ENCODE measurements around the gene MAPKAPK2. TPM values are rescaled to one million over a fixed set of nuclear protein-coding genes. Genes with fewer than 3 reads are reported as not detected.

MAPKAPK2 gene
- total RNA-seq, 8 experiments from 2014 or later: 29.4 to 120 (median 43.5) TPM

- Histone ChIP-seq H3K4me3 (no peak overlapping the region), H3K4me1 (replicated peaks in 1 of 2) (no peaks in the 10 kb centered on the region), H3K27ac (no peak overlapping the region)
- 90 to 100% (median 98%) methylated on average over 2 to 5 of the region's 5 CpGs; no CpG with 5 or more reads in 2 of the 10 experiments for WGBS, 10 experiments
- no peak for ATAC-seq (replicated peaks in 6 of 8)
- in situ Hi-C loops (cut with MboI; ENCODE audit: low pct_unique_long_range_greater_than_20kb in 2 of 9, low sequenced_read_pairs in 9 of 9, unreplicated experiment in 9 of 9): no loop called here
Observed at GRCh38 chr1:206651958-206652890, 32.5 kb upstream of the MAPKAPK2 start.

- ATAC-seq (replicated peaks in 6 of 8): no peak
- H3K4me1 ChIP-seq (replicated peaks in 1 of 2): no peaks in the 10 kb centered on the region
- no peak overlapping the region for H3K27ac ChIP-seq
- in situ Hi-C loops (cut with MboI; ENCODE audit: low pct_unique_long_range_greater_than_20kb in 2 of 9, low sequenced_read_pairs in 9 of 9, unreplicated experiment in 9 of 9): no loop called here
- H3K4me3 ChIP-seq: no peak overlapping the region
- 24 to 97% (median 91%) methylated on average over 2 to 7 of the region's 7 CpGs for WGBS, 10 experiments
Observed at GRCh38 chr1:206653715-206654459, 30.8 kb upstream of the MAPKAPK2 start.

- 33 to 100% (median 72%) methylated on average over 1 to 2 of the region's 2 CpGs for WGBS, 10 experiments
- no peak overlapping the region for H3K4me3 ChIP-seq
- in situ Hi-C loops (cut with MboI; ENCODE audit: low pct_unique_long_range_greater_than_20kb in 2 of 9, low sequenced_read_pairs in 9 of 9, unreplicated experiment in 9 of 9): no loop called here
- no peaks in the 10 kb centered on the region for H3K4me1 ChIP-seq (replicated peaks in 1 of 2)
- ATAC-seq (replicated peaks in 6 of 8): peak in 4 of 8 experiments; percentile 16 to 64 (median 36)
- no peak overlapping the region for H3K27ac ChIP-seq
Observed at GRCh38 chr1:206654828-206655227, 29.9 kb upstream of the MAPKAPK2 start.

- H3K27ac ChIP-seq: no peak overlapping the region
- in situ Hi-C loops (cut with MboI; ENCODE audit: low pct_unique_long_range_greater_than_20kb in 2 of 9, low sequenced_read_pairs in 9 of 9, unreplicated experiment in 9 of 9): no loop called here
- H3K4me1 ChIP-seq (replicated peaks in 1 of 2): no peaks in the 10 kb centered on the region
- peak in 3 of 8 experiments; percentile 46 to 80 (median 53) for ATAC-seq (replicated peaks in 6 of 8)
- 60 to 100% (median 90%) methylated on average over 1 to 4 of the region's 4 CpGs; no CpG with 5 or more reads in 3 of the 10 experiments for WGBS, 10 experiments
- no peak overlapping the region for H3K4me3 ChIP-seq
Observed at GRCh38 chr1:206655471-206655882, 29.2 kb upstream of the MAPKAPK2 start.

- 14 to 100% (median 91%) methylated on average over 1 to 3 of the region's 3 CpGs; no CpG with 5 or more reads in 2 of the 10 experiments for WGBS, 10 experiments
Observed at GRCh38 chr1:206656936-206657335, 27.8 kb upstream of the MAPKAPK2 start.

GRCh38 chr1:206657751-206658150, 27.0 kb upstream of the MAPKAPK2 start:
- ATAC-seq (replicated peaks in 6 of 8): no peak
- WGBS, 10 experiments: 20 to 96% (median 75%) methylated on average over 1 to 6 of the region's 6 CpGs; no CpG with 5 or more reads in 1 of the 10 experiments
- no peak overlapping the region for H3K4me3 ChIP-seq
- no peak overlapping the region for H3K27ac ChIP-seq
- no peaks in the 10 kb centered on the region for H3K4me1 ChIP-seq (replicated peaks in 1 of 2)
- in situ Hi-C loops (cut with MboI; ENCODE audit: low pct_unique_long_range_greater_than_20kb in 2 of 9, low sequenced_read_pairs in 9 of 9, unreplicated experiment in 9 of 9): no loop called here

More at GRCh38 chr1:206656936-206657335, 27.8 kb upstream of the MAPKAPK2 start:
- no peak overlapping the region for H3K4me3 ChIP-seq
- in situ Hi-C loops (cut with MboI; ENCODE audit: low pct_unique_long_range_greater_than_20kb in 2 of 9, low sequenced_read_pairs in 9 of 9, unreplicated experiment in 9 of 9): no loop called here
- no peaks in the 10 kb centered on the region for H3K4me1 ChIP-seq (replicated peaks in 1 of 2)
- H3K27ac ChIP-seq: no peak overlapping the region
- peak in 1 of 8 experiments; percentile 9 for ATAC-seq (replicated peaks in 6 of 8)

- H3K4me1 ChIP-seq (replicated peaks in 1 of 2): no peaks in the 10 kb centered on the region
- in situ Hi-C loops (cut with MboI; ENCODE audit: low pct_unique_long_range_greater_than_20kb in 2 of 9, low sequenced_read_pairs in 9 of 9, unreplicated experiment in 9 of 9): no loop called here
- ATAC-seq (replicated peaks in 6 of 8): peak in 6 of 8 experiments; percentile 31 to 81 (median 48)
- WGBS, 10 experiments: 0 to 80% (median 50%) methylated on average over 1 to 15 of the region's 22 CpGs; no CpG with 5 or more reads in 2 of the 10 experiments
- H3K4me3 ChIP-seq: no peak overlapping the region
- H3K27ac ChIP-seq: no peak overlapping the region
Observed at GRCh38 chr1:206658264-206658980, 26.3 kb upstream of the MAPKAPK2 start.

- Histone ChIP-seq H3K4me1 (replicated peaks in 1 of 2) (peaks cover 3 to 4% of the 10 kb centered on the region in 2 donors), H3K4me3 (no peak overlapping the region), H3K27ac (no peak overlapping the region)
- WGBS, 10 experiments: 50 to 100% (median 94%) methylated on average over 1 to 3 of the region's 7 CpGs; no CpG with 5 or more reads in 6 of the 10 experiments
- peak in 1 of 8 experiments; percentile 5 for ATAC-seq (replicated peaks in 6 of 8)
- in situ Hi-C loops (cut with MboI; ENCODE audit: low pct_unique_long_range_greater_than_20kb in 2 of 9, low sequenced_read_pairs in 9 of 9, unreplicated experiment in 9 of 9): no loop called here
Observed at GRCh38 chr1:206658981-206659273, 25.8 kb upstream of the MAPKAPK2 start.

- Histone ChIP-seq H3K4me1 (replicated peaks in 1 of 2) (peaks cover 5 to 8% of the 10 kb centered on the region in 2 donors), H3K4me3 (no peak overlapping the region), H3K27ac (no peak overlapping the region)
- WGBS, 10 experiments: 68 to 100% (median 89%) methylated on average over 2 to 4 of the region's 4 CpGs; no CpG with 5 or more reads in 5 of the 10 experiments
- in situ Hi-C loops (cut with MboI; ENCODE audit: low pct_unique_long_range_greater_than_20kb in 2 of 9, low sequenced_read_pairs in 9 of 9, unreplicated experiment in 9 of 9): loop anchor here in 1 of 9 experiments (10.0 kb wide), 1 partner anchor 45 kb away; the partner anchor contains the start of gene EIF2D
- no peak for ATAC-seq (replicated peaks in 6 of 8)
Observed at GRCh38 chr1:206660136-206660535, 24.6 kb upstream of the MAPKAPK2 start.

- in situ Hi-C loops (cut with MboI; ENCODE audit: low pct_unique_long_range_greater_than_20kb in 2 of 9, low sequenced_read_pairs in 9 of 9, unreplicated experiment in 9 of 9): loop anchor here in 1 of 9 experiments (10.0 kb wide), 1 partner anchor 46 kb away; the partner anchor contains the start of gene EIF2D
- no peak overlapping the region for H3K4me3 ChIP-seq
- ATAC-seq (replicated peaks in 6 of 8): no peak
- H3K27ac ChIP-seq: no peak overlapping the region
- H3K4me1 ChIP-seq (replicated peaks in 1 of 2): peaks cover 5 to 8% of the 10 kb centered on the region in 2 donors
- 51 to 93% (median 84%) methylated on average over 1 to 10 of the region's 11 CpGs; no CpG with 5 or more reads in 2 of the 10 experiments for WGBS, 10 experiments
Observed at GRCh38 chr1:206661161-206661820, 23.4 kb upstream of the MAPKAPK2 start.

- H3K27ac ChIP-seq: no peak overlapping the region
- no peak overlapping the region for H3K4me3 ChIP-seq
- in situ Hi-C loops (cut with MboI; ENCODE audit: low pct_unique_long_range_greater_than_20kb in 2 of 9, low sequenced_read_pairs in 9 of 9, unreplicated experiment in 9 of 9): loop anchor here in 1 of 9 experiments (10.0 kb wide), 1 partner anchor 48 kb away; the partner anchor contains the start of gene EIF2D
- H3K4me1 ChIP-seq (replicated peaks in 1 of 2): peaks cover 8 to 10% of the 10 kb centered on the region in 2 donors
- ATAC-seq (replicated peaks in 6 of 8): no peak
- WGBS, 10 experiments: 0 to 95% (median 70%) methylated on average over 1 to 3 of the region's 3 CpGs; no CpG with 5 or more reads in 3 of the 10 experiments
Observed at GRCh38 chr1:206662396-206663092, 22.2 kb upstream of the MAPKAPK2 start.

Measured in motor neuron (in vitro differentiated cells).